ENCODE data around the gene ATP9A.

- no peak for TF ChIP-seq CTCF (IDR thresholded peaks at IDR 0.05)
- no peak for TF ChIP-seq POLR2A (IDR thresholded peaks at IDR 0.05)
These were observed 106.5 kb downstream of the ATP9A start for GRCh38 chr20:51661609-51662178.
